ENCODE data around the gene IGF1R. TPM values are rescaled to one million over a fixed set of nuclear protein-coding genes. Genes with fewer than 3 reads are reported as not detected.

IGF1R gene
- total and polyA plus RNA-seq, 2 donors (not counting 3 experiments of a cell fraction or from before 2014, with no cell fraction given) = 16.1 to 59.1 TPM

DNA sequence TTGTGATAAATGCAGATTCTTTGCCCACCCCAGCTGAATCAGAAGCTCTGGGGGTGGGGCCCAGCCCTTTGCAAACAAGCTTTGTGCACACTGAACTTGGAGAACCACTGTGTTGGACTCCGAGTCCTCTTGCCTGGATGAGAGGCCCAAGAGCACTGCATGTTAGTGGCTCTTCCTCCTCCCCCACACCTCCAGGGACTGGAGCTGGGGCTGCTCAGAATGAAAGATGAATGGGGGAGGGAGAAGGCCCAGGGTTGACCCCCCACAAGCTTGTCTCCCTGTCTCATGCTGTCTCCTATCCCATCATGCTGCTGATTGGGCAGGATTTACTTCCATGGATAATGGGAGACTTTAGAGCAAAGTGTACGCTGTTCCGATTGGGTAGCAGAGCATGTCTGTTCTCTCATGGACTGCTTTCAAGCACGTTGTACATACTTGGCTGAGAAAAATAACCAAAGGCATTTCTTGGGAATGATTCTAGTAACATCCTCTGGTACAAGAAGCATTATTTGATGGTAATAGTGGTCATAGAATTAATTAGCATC, 259.7 kb downstream of the IGF1R start:
- Histone ChIP-seq H3K9me1 (replicated peaks; ENCODE audit: control insufficient read depth, extremely low read depth, insufficient read depth, low read length) (no peaks in the 10 kb centered on the region), H3K4me2 (ENCODE audit: insufficient read depth, low read length) (no peak overlapping the region), H3K9ac (replicated peaks; ENCODE audit: extremely low read depth, insufficient read depth, low read length) (no peak overlapping the region), H3K27ac (ENCODE audit: insufficient read depth, low read depth, low read length) (no peak overlapping the region), H3K4me3 (replicated peaks in 1 of 3; ENCODE audit: insufficient read depth in 1 of 3, low read depth in 1 of 3, low read length in 3 of 3) (no peak overlapping the region), H3K27me3 (ENCODE audit: control insufficient read depth in 2 of 2, insufficient read depth in 2 of 2, low read length in 2 of 2) (no peaks in the 10 kb centered on the region), H3K79me2 (ENCODE audit: control insufficient read depth, insufficient read depth, low read length) (no peaks in the 10 kb centered on the region), H3K36me3 (ENCODE audit: control insufficient read depth in 2 of 2, extremely low read depth in 1 of 2, insufficient read depth in 2 of 2, low read length in 2 of 2) (peaks cover 4 to 16% of the 10 kb centered on the region in 2 experiments), H4K20me1 (replicated peaks; ENCODE audit: control insufficient read depth, extremely low read depth, insufficient read depth, low read length) (no peaks in the 10 kb centered on the region), H3K4me1 (ENCODE audit: control insufficient read depth, extremely low read depth, insufficient read depth, low read length) (peaks cover 40% of the 10 kb centered on the region), H2AFZ (ENCODE audit: low read depth, low read length) (no peak overlapping the region), H3K9me3 (replicated peaks; ENCODE audit: control insufficient read depth, insufficient read depth, low read length) (no peaks in the 10 kb centered on the region)
- POLR2A ChIA-PET = no interaction called here
- TF ChIP-seq EZH2 (IDR thresholded peaks at IDR 0.05; ENCODE audit: borderline replicate concordance, low read depth, low read length, severe bottlenecking) = no peak
- no peak for TF ChIP-seq JUN (IDR thresholded peaks at IDR 0.05; ENCODE audit: borderline replicate concordance, insufficient read depth, insufficient read length, low read depth)
- TF ChIP-seq FOS (IDR thresholded peaks at IDR 0.05; ENCODE audit: borderline replicate concordance, insufficient read depth, low read length) = no peak
- TF ChIP-seq, protein P1, sequence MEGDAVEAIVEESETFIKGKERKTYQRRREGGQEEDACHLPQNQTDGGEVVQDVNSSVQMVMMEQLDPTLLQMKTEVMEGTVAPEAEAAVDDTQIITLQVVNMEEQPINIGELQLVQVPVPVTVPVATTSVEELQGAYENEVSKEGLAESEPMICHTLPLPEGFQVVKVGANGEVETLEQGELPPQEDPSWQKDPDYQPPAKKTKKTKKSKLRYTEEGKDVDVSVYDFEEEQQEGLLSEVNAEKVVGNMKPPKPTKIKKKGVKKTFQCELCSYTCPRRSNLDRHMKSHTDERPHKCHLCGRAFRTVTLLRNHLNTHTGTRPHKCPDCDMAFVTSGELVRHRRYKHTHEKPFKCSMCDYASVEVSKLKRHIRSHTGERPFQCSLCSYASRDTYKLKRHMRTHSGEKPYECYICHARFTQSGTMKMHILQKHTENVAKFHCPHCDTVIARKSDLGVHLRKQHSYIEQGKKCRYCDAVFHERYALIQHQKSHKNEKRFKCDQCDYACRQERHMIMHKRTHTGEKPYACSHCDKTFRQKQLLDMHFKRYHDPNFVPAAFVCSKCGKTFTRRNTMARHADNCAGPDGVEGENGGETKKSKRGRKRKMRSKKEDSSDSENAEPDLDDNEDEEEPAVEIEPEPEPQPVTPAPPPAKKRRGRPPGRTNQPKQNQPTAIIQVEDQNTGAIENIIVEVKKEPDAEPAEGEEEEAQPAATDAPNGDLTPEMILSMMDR (IDR thresholded peaks at IDR 0.05; ENCODE audit: extremely low read depth in 1 of 2, insufficient read depth in 1 of 2, low read depth in 1 of 2, low read length in 2 of 2) = no peak
- TF ChIP-seq POLR2A (IDR thresholded peaks at IDR 0.05; ENCODE audit: low read depth, low read length) = no peak
- TF ChIP-seq POLR2AphosphoS5 (IDR thresholded peaks at IDR 0.05; ENCODE audit: insufficient read depth, low read depth, low read length) = no peak
- no peak for TF ChIP-seq MYC (IDR thresholded peaks at IDR 0.05; ENCODE audit: low read depth, low read length)
- no peak for TF ChIP-seq GATA2 (IDR thresholded peaks at IDR 0.05; ENCODE audit: insufficient read depth, insufficient read length, low read depth, low read length)
- TF ChIP-seq, protein P2, sequence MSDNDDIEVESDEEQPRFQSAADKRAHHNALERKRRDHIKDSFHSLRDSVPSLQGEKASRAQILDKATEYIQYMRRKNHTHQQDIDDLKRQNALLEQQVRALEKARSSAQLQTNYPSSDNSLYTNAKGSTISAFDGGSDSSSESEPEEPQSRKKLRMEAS (IDR thresholded peaks at IDR 0.05; ENCODE audit: insufficient read depth, insufficient read length) = no peak
- no TSS peak for BruUV-seq (replicated peaks)
- CTCF ChIA-PET = interaction anchor here (1.1 to 3.3 kb wide), 2 partner anchors 33 to 389 kb away, joined by 3 to 16 read pairs; no protein-coding TSS in a partner anchor
- dilution Hi-C loops (cut with MboI; ENCODE audit: extremely low pct_ligation_motif_present, low sequenced_read_pairs) = no loop called here
- DNase-seq (ENCODE audit: low read depth, low spot score) = no peak
- FAIRE-seq = no peak
- intact Hi-C loops (cut with micrococcal nuclease) = loop anchor here (2.0 kb wide), 1 partner anchor 169 kb away; no protein-coding TSS in a partner anchor
